GM19351 (cell line): ENCODE results near the gene NR1I3.

ENCODE experiments used
- ATAC-seq: cut with Tn5 transposase; IDR thresholded peaks from one replicate; pipeline ENCODE4 v1.9.1; 2021; ENCODE audit warnings: mild to moderate bottlenecking, moderate library complexity; ENCODE audit not compliant: unreplicated experiment

The NR1I3 gene

DNA sequence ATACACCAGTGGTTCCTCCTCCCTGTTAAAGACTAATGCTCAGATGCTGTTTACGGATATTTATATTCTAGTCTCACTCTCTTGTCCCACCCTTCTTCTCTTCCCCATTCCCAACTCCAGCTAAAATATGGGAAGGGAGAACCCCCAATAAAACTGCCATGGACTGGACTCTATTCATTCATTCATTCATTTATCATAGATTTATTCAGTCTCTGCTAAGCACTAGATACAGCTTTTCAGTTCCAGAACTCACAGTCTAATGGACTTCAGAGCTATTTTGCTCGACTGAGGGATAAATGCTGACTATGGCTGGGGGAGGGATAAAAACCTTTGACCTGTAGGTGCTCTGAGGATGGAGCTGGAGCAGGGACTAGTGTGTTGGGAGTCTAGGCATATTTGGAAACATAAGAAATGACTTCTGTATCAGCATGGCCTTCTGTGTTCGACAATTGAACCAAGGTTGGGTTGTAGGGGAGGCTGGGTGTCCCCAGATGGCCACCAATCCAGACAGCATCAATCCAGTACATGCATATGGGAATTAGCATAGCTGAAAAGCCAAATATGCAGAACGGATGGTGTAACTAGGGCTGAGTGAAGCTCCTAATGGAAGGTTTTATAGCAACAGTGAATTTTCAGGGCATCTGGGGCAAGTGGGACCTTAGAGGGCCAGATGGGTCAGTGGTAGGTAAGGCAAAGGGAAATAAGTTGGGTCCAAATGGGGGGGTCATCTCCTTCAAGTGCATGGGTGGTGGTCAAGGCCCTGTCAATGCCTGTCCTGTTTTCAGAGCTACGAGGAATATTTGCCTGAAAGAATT lies 18.7 kb downstream of the NR1I3 start:
- ATAC-seq: no peak

DNA sequence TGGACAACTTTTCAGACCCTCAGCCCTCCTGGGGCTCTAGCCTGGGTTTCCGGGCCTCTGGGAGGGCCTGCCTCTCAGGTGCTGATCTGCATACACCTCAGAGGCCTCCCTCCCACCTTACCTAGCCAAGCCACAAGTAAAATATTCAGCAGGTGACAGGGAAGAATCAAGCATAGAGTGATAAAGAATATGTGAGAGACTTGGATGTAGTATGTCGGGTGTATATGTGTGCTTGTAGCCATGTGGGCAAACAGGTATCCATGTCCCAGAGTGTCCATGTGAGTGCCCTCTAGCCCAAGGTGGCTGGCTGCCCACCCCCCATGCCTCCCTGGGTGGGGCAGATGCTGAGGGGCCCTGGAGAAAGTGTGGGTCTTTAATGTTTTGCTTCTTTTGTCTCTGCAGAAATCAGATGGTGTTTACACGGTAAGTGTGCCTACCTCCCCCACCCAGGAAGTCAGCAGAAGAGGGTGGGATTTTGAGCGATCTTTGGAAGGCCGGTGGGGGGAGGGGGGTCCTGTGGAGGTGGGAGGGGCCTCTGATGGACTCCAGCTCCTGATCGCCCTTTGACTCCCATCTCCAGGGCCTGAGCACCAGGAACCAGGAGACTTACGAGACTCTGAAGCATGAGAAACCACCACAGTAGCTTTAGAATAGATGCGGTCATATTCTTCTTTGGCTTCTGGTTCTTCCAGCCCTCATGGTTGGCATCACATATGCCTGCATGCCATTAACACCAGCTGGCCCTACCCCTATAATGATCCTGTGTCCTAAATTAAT lies 19.5 kb downstream of the NR1I3 start:
- ATAC-seq: no peak

DNA sequence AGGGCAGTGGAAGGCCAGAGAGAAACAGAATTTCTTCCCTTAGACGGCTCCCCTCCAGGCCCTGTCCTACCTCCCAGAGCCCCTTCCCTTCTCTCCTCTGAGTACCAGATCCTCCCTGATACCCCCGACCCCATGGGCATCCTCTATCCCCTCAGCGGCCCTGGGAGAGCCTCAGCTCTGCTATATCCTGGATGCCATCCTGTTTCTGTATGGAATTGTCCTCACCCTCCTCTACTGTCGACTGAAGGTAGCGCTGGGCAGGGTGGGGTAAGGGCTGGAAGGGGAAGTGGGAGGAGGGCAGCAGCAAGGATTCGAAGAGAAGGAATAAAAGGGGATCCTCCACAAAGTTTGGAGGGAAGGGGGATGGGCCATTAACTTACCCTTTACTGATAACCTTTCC lies 20.2 kb downstream of the NR1I3 start:
- no peak for ATAC-seq

DNA sequence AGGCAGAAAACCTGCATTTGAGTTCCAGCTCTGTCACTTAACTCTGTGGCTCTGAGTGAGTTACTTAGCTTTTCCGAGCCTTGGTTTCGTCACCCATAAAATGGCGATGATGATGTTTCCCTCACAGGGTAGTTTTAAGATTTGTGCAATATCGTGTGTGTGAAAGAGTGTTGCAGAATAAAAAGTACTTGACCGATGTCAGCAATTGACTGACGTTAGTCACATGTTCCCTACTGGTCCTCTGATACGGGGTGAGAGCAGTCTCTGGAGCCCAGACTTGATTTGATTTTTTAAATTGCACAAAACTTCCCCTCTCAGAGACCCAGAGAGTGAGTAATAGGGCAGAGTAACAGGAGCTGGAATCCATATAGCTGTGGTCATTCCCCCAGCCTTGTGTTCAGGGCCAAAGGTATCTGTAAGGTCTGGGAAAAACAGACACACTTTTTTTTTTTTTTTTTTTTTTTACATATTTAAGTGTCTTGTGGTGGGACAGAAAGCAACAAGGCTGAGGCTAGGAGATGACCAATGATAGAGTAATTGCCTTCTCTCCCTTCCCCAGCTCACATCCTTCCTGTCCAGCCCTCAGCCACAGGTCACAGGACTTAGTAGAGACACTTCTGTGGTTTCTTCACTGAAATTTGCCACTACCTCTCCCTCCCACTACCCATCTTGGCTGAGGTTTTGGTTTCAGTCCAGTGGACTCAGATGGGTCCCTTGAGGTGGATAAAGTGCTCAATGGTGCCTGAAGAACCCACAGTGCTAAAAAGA lies 20.9 kb downstream of the NR1I3 start:
- peak; percentile 94 for ATAC-seq

DNA sequence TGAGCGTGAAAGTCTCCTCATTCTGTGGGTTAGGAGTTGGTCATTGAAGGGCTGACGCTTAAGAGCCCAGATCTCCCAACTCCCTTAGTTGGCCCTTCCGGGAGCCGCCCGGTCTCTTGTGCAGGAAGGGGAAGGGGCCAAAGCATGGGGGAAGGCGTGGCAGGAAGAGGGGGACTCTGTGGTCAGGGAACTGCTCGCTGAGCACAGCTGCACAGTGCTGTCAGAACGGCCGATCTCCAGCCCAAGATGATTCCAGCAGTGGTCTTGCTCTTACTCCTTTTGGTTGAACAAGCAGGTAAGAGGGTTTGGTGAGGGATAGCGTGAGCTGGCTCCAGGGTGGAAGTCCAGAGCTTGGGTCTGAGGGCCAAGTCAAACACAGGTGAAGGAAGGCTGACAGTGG lies 22.9 kb downstream of the NR1I3 start, which contains the start of gene FCER1G:
FCER1G (plus strand) TSS at position 220 of the 400 bp plus-strand sequence; CDS start at position 247, 27 bp downstream.
- no peak for ATAC-seq

DNA sequence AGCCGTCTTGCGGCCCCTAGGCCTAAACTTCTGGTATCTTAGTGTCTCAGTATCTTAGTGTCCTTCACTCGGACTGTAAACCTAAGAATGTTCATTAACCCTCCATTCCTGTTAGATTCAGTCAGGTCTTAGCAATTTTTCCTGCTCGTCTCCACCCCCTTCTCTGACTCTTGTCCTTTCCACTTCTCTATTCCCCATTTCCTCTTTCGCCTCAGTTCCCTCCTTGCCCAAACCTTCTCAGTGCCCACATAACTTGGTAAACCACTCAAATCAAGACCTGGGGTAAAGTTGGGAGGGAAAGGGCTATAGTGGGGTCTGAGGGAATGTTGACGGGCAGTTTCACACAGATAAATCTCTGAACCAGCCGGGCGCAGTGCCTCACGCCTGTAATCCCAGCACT lies 23.6 kb downstream of the NR1I3 start:
- ATAC-seq: no peak

DNA sequence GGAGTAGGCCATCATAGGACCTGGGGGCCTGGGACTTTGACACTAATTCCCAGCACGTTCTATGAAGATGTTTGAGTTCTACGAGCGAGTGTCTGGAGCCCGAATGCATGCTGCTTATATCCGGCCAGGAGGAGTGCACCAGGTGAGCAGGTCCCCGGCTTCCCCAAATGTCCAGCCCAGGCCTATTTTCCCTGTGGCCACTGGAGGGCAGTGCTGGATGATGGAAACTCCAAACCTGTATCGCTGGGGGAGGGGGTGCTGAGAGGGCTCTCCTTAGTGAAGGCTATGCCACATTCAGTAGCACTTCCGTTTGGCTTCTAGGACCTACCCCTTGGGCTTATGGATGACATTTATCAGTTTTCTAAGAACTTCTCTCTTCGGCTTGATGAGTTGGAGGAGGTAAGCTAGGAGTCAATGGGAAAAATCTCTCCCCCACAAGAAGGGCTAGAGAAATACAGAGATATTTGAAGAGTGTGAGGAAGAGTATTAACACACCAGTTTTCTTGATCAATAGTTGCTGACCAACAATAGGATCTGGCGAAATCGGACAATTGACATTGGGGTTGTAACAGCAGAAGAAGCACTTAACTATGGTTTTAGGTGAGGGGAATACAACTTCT lies 28.1 kb downstream of the NR1I3 start:
- no peak for ATAC-seq

DNA sequence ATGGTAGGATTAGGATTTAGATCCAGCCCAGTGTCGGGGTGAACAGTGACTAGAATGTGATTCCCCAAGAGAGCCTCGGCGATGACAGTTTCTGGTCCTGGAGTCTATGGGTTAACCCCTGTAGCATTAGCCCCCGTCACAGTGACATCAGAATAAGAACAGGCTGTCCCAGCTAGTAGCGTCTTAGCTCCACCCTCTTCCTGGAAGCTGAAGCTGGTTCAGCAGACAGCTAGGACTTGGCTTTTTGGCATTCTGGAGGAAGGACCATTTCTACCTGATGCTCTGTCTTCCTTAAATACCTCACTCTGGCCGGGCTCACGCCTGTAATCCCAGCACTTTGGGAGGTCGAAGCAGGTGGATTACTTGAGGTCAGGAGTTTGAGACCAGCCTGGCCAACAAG lies 30.8 kb downstream of the NR1I3 start:
- ATAC-seq: no peak

DNA sequence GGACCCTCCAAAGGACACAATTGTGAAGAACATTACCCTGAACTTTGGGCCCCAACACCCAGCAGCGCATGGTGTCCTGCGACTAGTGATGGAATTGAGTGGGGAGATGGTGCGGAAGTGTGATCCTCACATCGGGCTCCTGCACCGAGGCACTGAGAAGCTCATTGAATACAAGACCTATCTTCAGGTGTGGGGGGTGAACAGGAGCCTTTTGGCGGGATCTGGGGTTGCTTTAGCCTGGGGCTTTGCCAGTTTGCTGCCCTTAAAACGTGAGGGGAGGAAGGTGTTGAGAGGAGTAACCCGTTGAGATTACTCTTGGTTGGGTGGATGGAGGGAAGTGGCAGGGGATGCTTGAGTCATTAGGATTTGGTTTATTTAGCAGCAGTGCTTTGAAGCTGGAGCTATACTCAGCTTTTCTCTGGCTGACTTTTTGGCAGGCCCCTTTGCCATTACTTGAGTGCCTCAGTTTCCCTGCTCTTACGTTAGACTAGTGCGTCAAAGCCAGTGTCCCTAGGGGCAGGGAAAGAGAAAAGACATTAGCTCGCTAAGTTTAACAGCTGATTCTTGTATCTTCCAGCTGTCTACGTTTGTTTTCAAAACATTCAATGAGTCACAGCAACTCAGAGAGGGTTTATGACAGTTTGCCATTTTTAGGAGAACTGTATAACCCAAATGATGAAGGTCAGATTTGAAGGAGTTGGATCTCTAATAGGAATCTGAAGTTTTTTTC lies 31.4 kb downstream of the NR1I3 start:
- ATAC-seq: no peak

DNA sequence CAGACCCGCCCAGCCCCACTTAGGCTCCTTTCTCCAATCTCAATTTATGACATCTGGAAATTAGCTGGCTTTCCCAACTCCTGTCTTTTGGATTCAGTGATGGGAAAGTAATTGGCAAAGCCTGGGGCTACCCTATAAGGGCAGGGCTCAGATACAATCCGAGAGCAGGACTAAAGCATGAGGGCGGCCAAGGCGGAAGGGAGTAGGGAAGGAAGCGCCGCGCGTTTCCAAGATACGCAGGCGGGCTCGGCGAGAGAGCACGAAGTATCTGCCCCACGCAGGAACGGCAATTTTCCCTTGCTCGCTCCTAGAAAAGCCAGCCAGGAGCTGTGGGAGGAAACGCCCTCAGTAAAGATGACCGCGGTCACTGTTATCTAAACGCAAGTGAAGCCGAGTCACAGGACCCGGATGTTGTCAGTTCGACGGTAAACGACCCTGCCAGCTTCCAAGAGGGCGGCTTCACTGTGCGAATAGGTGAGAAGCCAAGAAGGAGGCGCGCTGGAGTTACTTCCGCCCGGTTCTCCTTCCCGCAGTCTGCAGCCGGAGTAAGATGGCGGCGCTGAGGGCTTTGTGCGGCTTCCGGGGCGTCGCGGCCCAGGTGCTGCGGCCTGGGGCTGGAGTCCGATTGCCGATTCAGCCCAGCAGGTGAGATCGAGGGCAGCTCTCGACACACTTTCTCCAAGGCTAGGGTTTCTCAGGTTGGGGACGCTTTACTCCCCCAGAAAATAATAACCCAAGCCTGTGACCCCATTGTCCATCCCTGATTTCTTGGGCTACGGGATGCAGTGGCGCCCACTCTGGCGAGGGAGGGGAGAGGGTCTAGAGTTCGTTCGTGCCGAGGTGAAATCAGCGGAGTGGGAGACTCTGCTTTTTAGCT lies 35.9 kb downstream of the NR1I3 start, which contains the start of gene NDUFS2:
NDUFS2 (plus strand) TSS at position 532 of the 877 bp plus-strand sequence; CDS start at position 551, 19 bp downstream.
- peak; percentile 99 for ATAC-seq

DNA sequence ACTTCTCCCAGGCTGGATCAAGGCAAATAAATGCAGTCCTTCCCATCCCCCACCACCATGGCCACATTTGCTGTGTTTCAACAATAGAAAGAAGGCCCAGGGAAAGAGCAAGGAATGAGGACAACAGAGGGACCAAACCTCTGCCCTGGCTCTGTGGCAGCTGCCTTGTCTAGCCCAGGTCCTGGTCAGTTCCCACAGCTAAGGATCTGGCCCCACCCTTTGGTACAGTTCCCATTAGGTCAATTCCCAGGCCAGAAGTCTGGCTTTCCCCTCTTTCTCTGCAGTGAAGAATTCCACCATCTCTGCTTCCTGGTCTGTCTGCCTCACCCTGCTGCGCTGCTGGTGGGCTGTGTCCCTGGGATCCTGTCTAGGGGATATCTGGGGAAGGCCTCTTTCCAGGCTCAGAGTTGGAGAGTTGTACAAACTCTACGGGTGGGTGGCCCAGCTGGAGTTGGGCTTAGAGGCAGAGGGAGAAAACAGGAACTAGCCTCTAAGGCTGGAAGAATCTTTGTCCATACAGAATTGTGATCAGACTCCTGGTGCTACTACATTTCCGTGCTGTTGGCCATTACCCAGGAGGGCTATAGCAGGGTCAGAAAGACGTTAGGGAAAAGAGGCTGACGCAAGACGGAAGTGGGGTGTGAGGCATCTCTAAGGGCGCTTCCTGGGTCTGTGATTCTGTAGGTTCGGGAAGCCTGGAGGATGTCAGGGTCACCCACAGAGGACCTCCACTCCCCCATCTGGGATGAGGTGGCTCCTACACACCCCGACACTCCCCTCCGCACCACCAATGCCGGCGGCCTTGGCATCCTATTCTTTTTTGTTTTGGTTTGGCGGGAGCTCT lies 36.8 kb downstream of the NR1I3 start:
- ATAC-seq: no peak

DNA sequence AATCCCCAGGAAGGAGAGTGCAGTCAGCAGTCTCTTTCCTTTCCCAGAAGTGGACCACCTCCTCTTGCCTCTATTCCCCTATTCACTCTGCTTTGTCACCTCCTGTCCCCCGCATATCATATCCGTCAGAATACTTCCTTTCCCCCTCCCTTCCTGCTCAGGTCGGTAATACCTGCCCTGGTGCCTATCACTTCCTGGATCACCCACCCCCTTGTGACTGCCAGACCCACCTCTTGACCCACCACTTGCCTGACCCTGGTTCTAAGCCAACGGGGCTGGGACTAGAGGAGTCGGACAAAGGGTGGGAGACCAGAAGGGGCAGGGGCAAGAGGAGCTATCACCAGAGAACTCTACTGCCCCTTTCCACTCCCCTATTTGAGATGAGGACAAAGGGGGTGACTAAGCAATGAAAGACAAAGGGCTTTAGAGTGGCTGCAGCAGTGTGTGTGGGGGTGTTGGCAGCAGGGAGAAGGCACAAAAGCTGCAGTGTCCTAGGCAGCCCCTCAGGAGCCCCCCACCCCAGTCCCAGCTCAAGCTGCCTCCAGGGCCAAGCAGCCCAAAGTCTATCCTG lies 37.5 kb downstream of the NR1I3 start:
- no peak for ATAC-seq

DNA sequence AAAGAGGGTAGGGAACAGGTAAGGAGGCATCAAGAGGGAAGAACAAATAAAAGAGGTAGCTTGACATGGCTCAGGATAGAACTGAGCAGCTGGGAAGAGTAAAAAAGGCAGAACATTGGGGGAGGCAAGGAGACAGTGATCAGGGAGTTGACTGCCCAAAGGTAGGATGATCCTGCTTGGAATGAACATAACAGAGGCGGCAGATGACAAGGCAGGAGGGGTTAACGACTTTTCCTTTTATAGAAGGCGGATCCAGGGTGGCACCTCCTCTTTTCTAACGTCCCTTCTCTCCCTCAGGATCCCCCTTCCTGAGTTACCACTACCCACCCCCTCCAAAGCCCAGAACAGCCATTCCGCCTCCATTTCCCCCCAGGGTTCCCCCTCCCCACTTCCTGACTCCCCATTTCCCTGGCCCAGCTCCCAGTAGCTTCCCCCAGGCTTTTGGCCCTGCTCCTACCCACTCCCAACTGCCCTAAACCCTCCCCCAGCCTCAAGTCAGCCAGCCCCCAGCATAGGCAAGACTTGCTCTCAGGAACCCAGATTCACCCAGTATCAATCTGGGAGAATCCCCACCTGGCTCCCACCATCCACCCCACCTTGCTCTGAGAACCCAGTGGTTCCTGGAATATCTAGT lies 38.4 kb downstream of the NR1I3 start:
- no peak for ATAC-seq

DNA sequence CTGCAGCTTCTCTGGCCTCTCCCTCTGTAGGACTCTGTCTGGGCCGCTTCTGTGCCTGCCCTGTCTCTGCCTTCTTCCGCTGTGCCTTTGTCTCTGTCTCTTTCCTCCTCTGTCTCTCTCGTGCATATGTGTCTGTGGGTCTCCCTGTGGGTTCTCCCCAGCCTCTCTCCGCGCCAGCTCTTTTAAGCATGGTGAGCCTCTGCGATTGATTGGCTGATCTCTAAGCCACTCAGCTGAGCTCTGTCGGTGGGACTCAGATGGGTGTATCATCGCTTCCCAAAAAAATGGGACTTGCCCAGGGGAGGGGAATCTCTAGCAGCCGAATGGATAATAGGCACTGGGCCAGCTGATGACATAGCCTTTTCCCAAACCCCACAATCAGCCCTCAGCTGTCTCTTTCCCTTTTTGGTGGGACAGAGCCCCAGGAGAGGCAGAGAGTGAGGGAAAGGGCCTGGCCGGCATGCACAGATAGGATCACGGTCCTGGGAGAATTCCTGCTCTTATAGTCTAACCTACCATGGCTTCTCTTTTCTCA lies 39.0 kb downstream of the NR1I3 start, which contains the start of gene ADAMTS4:
ADAMTS4 (minus strand) TSS at position 158 of the 535 bp plus-strand sequence. CDS start 427 bp downstream, outside the sequence.
- ATAC-seq: no peak

DNA sequence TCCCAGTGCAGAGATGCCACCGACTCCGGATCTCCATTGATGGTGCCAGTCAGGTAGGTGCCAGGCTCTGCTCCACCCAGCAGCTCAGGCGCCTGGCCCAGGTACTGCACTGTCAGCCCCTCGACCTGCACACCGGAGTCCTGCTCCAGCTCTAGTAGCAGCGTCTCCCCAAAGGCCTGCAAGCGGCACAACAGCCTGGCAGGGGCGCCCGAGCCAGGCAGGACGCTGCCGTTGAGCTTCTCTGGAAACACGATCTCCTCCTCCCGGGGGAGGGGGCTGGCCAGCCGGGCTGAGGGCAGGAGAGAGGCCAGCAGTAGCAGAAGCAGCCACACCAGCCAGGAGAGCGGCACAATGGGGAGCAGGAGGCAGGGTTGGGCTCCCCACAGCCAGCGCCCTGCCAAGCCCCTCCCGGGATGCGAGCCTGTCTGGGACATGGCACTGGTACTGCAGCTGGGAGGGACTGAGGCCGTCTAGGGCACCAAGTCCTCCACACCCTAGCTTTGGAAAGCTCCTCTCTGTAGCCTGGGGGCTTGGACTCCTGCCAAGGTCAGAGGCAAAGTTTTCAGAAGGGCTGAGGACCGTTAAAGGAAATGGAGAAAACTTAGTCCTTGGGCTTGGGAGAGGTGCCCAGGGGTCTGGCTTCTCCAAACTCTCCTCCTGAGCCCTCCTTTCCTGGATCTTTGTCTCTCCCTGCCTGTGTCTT lies 39.7 kb downstream of the NR1I3 start:
- ATAC-seq: no peak

DNA sequence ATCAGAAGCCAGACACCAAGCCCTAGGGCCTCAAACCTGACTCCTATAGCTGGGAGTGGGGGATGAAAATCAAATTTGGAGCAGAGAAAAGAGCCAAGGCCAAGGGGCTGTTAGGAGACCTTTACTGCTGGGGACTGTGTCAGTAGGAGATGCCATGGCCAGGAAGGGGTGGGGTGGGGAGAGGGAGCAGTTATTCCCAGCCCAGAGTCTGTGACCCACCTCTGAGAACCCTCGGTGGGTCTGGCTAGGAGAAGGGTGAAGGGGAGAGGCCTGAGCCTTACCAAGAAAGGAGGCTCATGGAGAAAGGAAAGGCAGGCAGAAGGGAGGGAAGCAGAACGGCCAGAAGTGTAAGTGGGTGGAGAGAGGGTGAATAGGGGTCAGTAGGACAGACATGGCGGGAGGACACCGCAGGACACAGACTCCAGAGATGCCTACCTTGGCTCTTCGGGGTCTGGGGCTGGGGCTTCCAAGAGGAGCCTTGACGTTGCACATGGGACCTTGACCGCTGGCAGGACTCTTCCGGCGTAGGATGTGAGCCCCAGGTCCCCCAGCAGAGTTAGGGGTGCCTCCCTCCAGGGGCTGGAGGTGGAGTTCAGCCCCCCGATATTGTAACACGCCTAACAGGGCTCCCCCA lies 40.3 kb downstream of the NR1I3 start:
- no peak for ATAC-seq
